Muscle of arm (tissue), 12 donors: ENCODE results near the gene NRG3. TPM values are rescaled to one million over a fixed set of nuclear protein-coding genes. Genes with fewer than 3 reads are reported as not detected.
A peak's percentile ranks its signal among the peaks of the same experiment; 100 is the strongest.
"Not testable (repeated sequence)": the region's sequence is repeated elsewhere in the genome, so short reads cannot be mapped to it uniquely, and the experiment has no call there.

ENCODE experiments used
- DNase-seq: peaks from one replicate; pipeline ENCODE4 v3.0.0-alpha.2; 2013
- polyA plus RNA-seq, 12 donors: library from polyadenylated mRNA; unstranded; fragments of 120-200 nt; gene quantifications; one replicate each; pipeline ENCODE4 v1.2.1, GENCODE V29; 2013; ENCODE audit not compliant: insufficient read length in 12 of 12

The NRG3 gene
- polyA plus RNA-seq, 12 donors, result 0.07 to 2.1 (median 0.31) TPM; not detected in 3

GRCh38 chr10:82678451-82678850 lies 803.5 kb downstream of the NRG3 start:
- not testable (repeated sequence) for DNase-seq

GRCh38 chr10:82680608-82681007 lies 805.6 kb downstream of the NRG3 start:
- DNase-seq, result no peak

- DNase-seq, result no peak
Observed at GRCh38 chr10:82683945-82684344, 809.0 kb downstream of the NRG3 start.

GRCh38 chr10:82685087-82685486 lies 810.1 kb downstream of the NRG3 start:
- DNase-seq, result no peak

- DNase-seq, result no peak
Observed at GRCh38 chr10:82691211-82691610, 816.2 kb downstream of the NRG3 start.

GRCh38 chr10:82692458-82692857 lies 817.5 kb downstream of the NRG3 start:
- DNase-seq, result no peak

GRCh38 chr10:82721831-82722230 lies 846.8 kb downstream of the NRG3 start:
- no peak for DNase-seq

- DNase-seq, result no peak
Observed at GRCh38 chr10:82722273-82722672, 847.3 kb downstream of the NRG3 start.

GRCh38 chr10:82736305-82736704 lies 861.3 kb downstream of the NRG3 start:
- DNase-seq, result no peak

- DNase-seq, result no peak
Observed at GRCh38 chr10:82737549-82737948, 862.6 kb downstream of the NRG3 start.

- no peak for DNase-seq
Observed at GRCh38 chr10:82738592-82738991, 863.6 kb downstream of the NRG3 start.

- no peak for DNase-seq
Observed at GRCh38 chr10:82742478-82742877, 867.5 kb downstream of the NRG3 start.

GRCh38 chr10:82742898-82743297 lies 867.9 kb downstream of the NRG3 start:
- DNase-seq, result no peak

- no peak for DNase-seq
Observed at GRCh38 chr10:82750538-82750937, 875.5 kb downstream of the NRG3 start.

- DNase-seq, result no peak
Observed at GRCh38 chr10:82757397-82757796, 882.4 kb downstream of the NRG3 start.

- DNase-seq, result no peak
Observed at GRCh38 chr10:82757901-82758300, 882.9 kb downstream of the NRG3 start.

GRCh38 chr10:82759050-82759449 lies 884.1 kb downstream of the NRG3 start:
- DNase-seq, result no peak

- no peak for DNase-seq
Observed at GRCh38 chr10:82762641-82763040, 887.6 kb downstream of the NRG3 start.

GRCh38 chr10:82768040-82768439 lies 893.0 kb downstream of the NRG3 start:
- DNase-seq, result no peak

- DNase-seq, result no peak
Observed at GRCh38 chr10:82778908-82779307, 903.9 kb downstream of the NRG3 start.

GRCh38 chr10:82796510-82796909 lies 921.5 kb downstream of the NRG3 start:
- peak; percentile 11 for DNase-seq

- no peak for DNase-seq
Observed at GRCh38 chr10:82801289-82801688, 926.3 kb downstream of the NRG3 start.

GRCh38 chr10:82811621-82812020 lies 936.6 kb downstream of the NRG3 start:
- DNase-seq, result no peak

- DNase-seq, result no peak
Observed at GRCh38 chr10:82813856-82814255, 938.9 kb downstream of the NRG3 start.

- no peak for DNase-seq
Observed at GRCh38 chr10:82814635-82815034, 939.6 kb downstream of the NRG3 start.
